H54 (cell line): ENCODE results near the gene GUCA2B.

Experiments
- DNase-seq: peaks from one replicate; pipeline ENCODE4 v3.0.0; 2011; ENCODE audit warnings: low spot score, mixed read lengths; ENCODE audit not compliant: insufficient read length
- FAIRE-seq: peaks from 3 replicates; lab custom pipeline; 2011; peaks lifted over from hg19 to GRCh38; lab: Jason Lieb, UNC
- POLR2A ChIP-seq: IDR thresholded peaks from 2 replicates; pipeline ENCODE4 v1.6.1; 2011; ENCODE audit warnings: low read depth, mild to moderate bottlenecking, low read length

Gene GUCA2B

GRCh38 chr1:42152907-42153600 lies at the start of gene GUCA2B:
Gene GUCA2B (plus strand): TSS chr1:42153410. CDS start chr1:42153451, 41 bp downstream.
- no peak for TF ChIP-seq POLR2A
- DNase-seq (no peak), FAIRE-seq (no peak)

GRCh38 chr1:42105025-42105424 lies 48.2 kb upstream of the GUCA2B start:
- FAIRE-seq: no peak
- no peak for DNase-seq
- TF ChIP-seq POLR2A: no peak

GRCh38 chr1:42108309-42108708 lies 44.9 kb upstream of the GUCA2B start:
- TF ChIP-seq POLR2A: no peak
- FAIRE-seq (no peak), DNase-seq (no peak)

- TF ChIP-seq POLR2A: no peak
- FAIRE-seq: no peak
- no peak for DNase-seq
Observed at GRCh38 chr1:42109600-42109999, 43.6 kb upstream of the GUCA2B start.

- FAIRE-seq (no peak), DNase-seq (no peak)
- TF ChIP-seq POLR2A: no peak
Observed at GRCh38 chr1:42114229-42114628, 39.0 kb upstream of the GUCA2B start.

- DNase-seq (no peak), FAIRE-seq (no peak)
- no peak for TF ChIP-seq POLR2A
Observed at GRCh38 chr1:42117214-42117613, 36.0 kb upstream of the GUCA2B start.

- DNase-seq (no peak), FAIRE-seq (no peak)
- no peak for TF ChIP-seq POLR2A
Observed at GRCh38 chr1:42118125-42118524, 35.1 kb upstream of the GUCA2B start.

GRCh38 chr1:42122408-42122807 lies 30.8 kb upstream of the GUCA2B start:
- no peak for TF ChIP-seq POLR2A
- DNase-seq (no peak), FAIRE-seq (no peak)

GRCh38 chr1:42125552-42125951 lies 27.7 kb upstream of the GUCA2B start:
- DNase-seq (no peak), FAIRE-seq (no peak)
- no peak for TF ChIP-seq POLR2A

- FAIRE-seq: no peak
- no peak for TF ChIP-seq POLR2A
Observed at GRCh38 chr1:42127767-42128166, 25.4 kb upstream of the GUCA2B start.

GRCh38 chr1:42128499-42128898 lies 24.7 kb upstream of the GUCA2B start:
- DNase-seq: no peak
- no peak for FAIRE-seq

More at GRCh38 chr1:42127767-42128166, 25.4 kb upstream of the GUCA2B start:
- DNase-seq: no peak

GRCh38 chr1:42128964-42129363 lies 24.2 kb upstream of the GUCA2B start:
- FAIRE-seq (no peak), DNase-seq (no peak)
- TF ChIP-seq POLR2A: no peak

More at GRCh38 chr1:42128499-42128898, 24.7 kb upstream of the GUCA2B start:
- no peak for TF ChIP-seq POLR2A

GRCh38 chr1:42130061-42130660 lies 23.0 kb upstream of the GUCA2B start:
- no peak for FAIRE-seq
- TF ChIP-seq POLR2A: no peak
- DNase-seq: no peak

GRCh38 chr1:42133390-42133789 lies 19.8 kb upstream of the GUCA2B start:
- DNase-seq: no peak
- no peak for TF ChIP-seq POLR2A
- no peak for FAIRE-seq
